ENCODE results near the gene NCK2. TPM values are rescaled to one million over a fixed set of nuclear protein-coding genes. Genes with fewer than 3 reads are reported as not detected.

NCK2 gene
- total and polyA plus RNA-seq, 9 of the 15 experiments (the other 6 are each of a cell fraction or from before 2014, with no cell fraction given) = 0.90 to 27.9 (median 15.9) TPM

DNA sequence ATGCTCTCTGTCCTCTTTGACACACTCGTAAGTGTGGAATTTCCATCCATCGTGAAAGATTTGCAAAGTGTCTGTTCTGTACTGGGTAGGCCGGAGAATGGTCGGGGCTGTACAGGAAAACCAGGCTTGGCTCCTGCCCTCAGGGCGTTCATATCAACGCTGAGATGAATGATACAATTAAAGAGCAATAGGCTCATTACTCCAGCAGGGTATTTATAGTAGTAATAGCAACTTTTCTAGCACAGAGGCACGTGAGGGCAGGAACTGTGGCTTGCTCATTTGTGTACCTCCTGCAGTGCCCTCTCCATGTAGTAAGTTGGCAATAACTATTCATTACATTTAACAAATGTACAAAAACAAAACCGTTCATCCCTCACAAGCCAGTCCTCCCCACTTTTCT is 5.3 kb upstream of the NCK2 start:
- FAIRE-seq = no peak
- H3K9me3 ChIP-seq (replicated peaks; ENCODE audit: control insufficient read depth, insufficient read depth, low read depth, low read length) = no peaks in the 10 kb centered on the region
- no peak overlapping the region for H3K9ac ChIP-seq (ENCODE audit: insufficient read depth in 1 of 2, low read depth in 2 of 2, low read length in 2 of 2)
- H3K4me1 ChIP-seq (replicated peaks in 1 of 2; ENCODE audit: control insufficient read depth in 2 of 2, insufficient read depth in 2 of 2, low read length in 2 of 2) = no peaks in the 10 kb centered on the region; a peak in 3 of 5 replicates
- CTCF ChIA-PET (ENCODE audit: low intra/inter-chr PET ratio) = no interaction called here
- no peak overlapping the region for H3K4me2 ChIP-seq (ENCODE audit: insufficient read depth, low read length)
- H2AFZ ChIP-seq (ENCODE audit: low read depth, low read length) = no peak overlapping the region
- no peaks in the 10 kb centered on the region for H3K36me3 ChIP-seq (ENCODE audit: control insufficient read depth, insufficient read depth, low read length)
- H3K9me1 ChIP-seq (ENCODE audit: control insufficient read depth, insufficient read depth, low read length) = no peaks in the 10 kb centered on the region
- no TSS peak for BruUV-seq (replicated peaks)
- no peak overlapping the region for H3K4me3 ChIP-seq
- no peak for DNase-seq (ENCODE audit: extremely low read depth in 1 of 4, low spot score in 3 of 4)
- no peaks in the 10 kb centered on the region for H4K20me1 ChIP-seq (replicated peaks; ENCODE audit: control insufficient read depth, insufficient read depth, low read length)
- H3K79me2 ChIP-seq (ENCODE audit: control insufficient read depth, insufficient read depth, low read length) = no peaks in the 10 kb centered on the region
- 50% methylated on average over 8 of the region's 8 CpGs for WGBS (ENCODE audit: insufficient coverage, low coverage, missing lambda C conversion rate)
- TF ChIP-seq NKRF (IDR thresholded peaks at IDR 0.05; ENCODE audit: borderline replicate concordance) = no peak
- TF ChIP-seq, protein P1, sequence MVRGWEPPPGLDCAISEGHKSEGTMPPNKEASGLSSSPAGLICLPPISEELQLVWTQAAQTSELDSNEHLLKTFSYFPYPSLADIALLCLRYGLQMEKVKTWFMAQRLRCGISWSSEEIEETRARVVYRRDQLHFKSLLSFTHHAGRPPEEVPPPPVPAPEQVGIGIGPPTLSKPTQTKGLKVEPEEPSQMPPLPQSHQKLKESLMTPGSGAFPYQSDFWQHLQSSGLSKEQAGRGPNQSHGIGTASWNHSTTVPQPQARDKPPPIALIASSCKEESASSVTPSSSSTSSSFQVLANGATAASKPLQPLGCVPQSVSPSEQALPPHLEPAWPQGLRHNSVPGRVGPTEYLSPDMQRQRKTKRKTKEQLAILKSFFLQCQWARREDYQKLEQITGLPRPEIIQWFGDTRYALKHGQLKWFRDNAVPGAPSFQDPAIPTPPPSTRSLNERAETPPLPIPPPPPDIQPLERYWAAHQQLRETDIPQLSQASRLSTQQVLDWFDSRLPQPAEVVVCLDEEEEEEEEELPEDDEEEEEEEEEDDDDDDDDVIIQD (CRISPR knock-in tag; IDR thresholded peaks at IDR 0.05) = no peak
- no peaks in the 10 kb centered on the region for H3K27me3 ChIP-seq (ENCODE audit: control insufficient read depth in 2 of 2, insufficient read depth in 2 of 2, low read length in 2 of 2)
- in situ Hi-C loops (cut with MboI) = no loop called here
- POLR2A ChIA-PET = no interaction called here
- no peak overlapping the region for H3K27ac ChIP-seq (ENCODE audit: extremely low read depth, low read depth, low read length)
- no peak for ATAC-seq
- intact Hi-C loops (cut with micrococcal nuclease) = no loop called here

Measured in K562 (cell line).